Tibial artery (tissue), 4 donors: Measurements from ENCODE around the gene ETFRF1.

Experiments used
- DNase-seq, 2 donors: peaks; one replicate each; pipeline ENCODE4 v3.0.0-alpha.2; 2019
- H3K27ac ChIP-seq, 2 donors: fragments of 200-600 bp; sonication (generic) in 1 of 2; 1 replicate in 1 of 2; 2 replicates in 1 of 2; pipeline ENCODE4 v1.5.1; 2018 to 2019; ENCODE audit warnings: mild to moderate bottlenecking in 1 of 2
- H3K27me3 ChIP-seq, 2 donors: fragments of 200-600 bp; sonication (generic) in 1 of 2; one replicate each; pipeline versions ENCODE4 v1.5.1 to v1.6.0; 2016 to 2019
- H3K36me3 ChIP-seq, 3 donors: fragments of 200-600 bp; sonication (generic) in 2 of 3; one replicate each; pipeline ENCODE4 v1.5.1; 2016 to 2019; ENCODE audit warnings: mild to moderate bottlenecking in 2 of 3
- H3K4me1 ChIP-seq, 4 donors: fragments of 200-600 bp; sonication (generic) in 2 of 4; 1 replicate in 3 of 4; 2 replicates in 1 of 4; pipeline ENCODE4 v1.5.1; 2016 to 2019
- H3K4me3 ChIP-seq, 2 donors: fragments of 200-600 bp; sonication (generic) in 1 of 2; 1 replicate in 1 of 2; 2 replicates in 1 of 2; pipeline ENCODE4 v1.5.1; 2018 to 2019; ENCODE audit warnings: mild to moderate bottlenecking in 2 of 2
- H3K9me3 ChIP-seq, 3 donors: fragments of 200-600 bp; sonication (generic) in 1 of 3; one replicate each; pipeline ENCODE4 v1.5.1; 2016 to 2019
- CTCF ChIP-seq, 2 experiments: fragments of 200-600 bp in 1 of 2; fragments of 450-650 bp in 1 of 2; IDR thresholded peaks; one replicate each; pipeline ENCODE4 v1.5.1; 2017 to 2019; ENCODE audit warnings: antibody characterized with exemption in 2 of 2, mild to moderate bottlenecking in 1 of 2, moderate library complexity in 1 of 2
- intact Hi-C: fragments of 100-400 bp; cut with DNase I; formaldehyde crosslinking; loops from one replicate; pipeline ENCODE4 v1.15.0; 2023; ENCODE audit warnings: low total_unique reads

Gene ETFRF1

GRCh38 chr12:25156061-25156460, 39.0 kb upstream of the ETFRF1 start:
- no peak for TF ChIP-seq CTCF (IDR thresholded peaks at IDR 0.05)
- Histone ChIP-seq H3K4me3 (no peak overlapping the region), H3K9me3 (no peaks in the 10 kb centered on the region), H3K27me3 (no peaks in the 10 kb centered on the region), H3K4me1 (peaks cover 0 to 11% (median 2%) of the 10 kb centered on the region in 4 donors), H3K36me3 (no peaks in the 10 kb centered on the region), H3K27ac (no peak overlapping the region)
- DNase-seq, result no peak
- intact Hi-C loops, result no loop called here

GRCh38 chr12:25162866-25163265, 32.2 kb upstream of the ETFRF1 start:
- Histone ChIP-seq H3K4me3 (no peak overlapping the region), H3K4me1 (no peaks in the 10 kb centered on the region), H3K27ac (no peak overlapping the region), H3K9me3 (no peaks in the 10 kb centered on the region), H3K27me3 (no peaks in the 10 kb centered on the region), H3K36me3 (no peaks in the 10 kb centered on the region)
- intact Hi-C loops, result no loop called here
- DNase-seq, result no peak
- no peak for TF ChIP-seq CTCF (IDR thresholded peaks at IDR 0.05)

- no peak for TF ChIP-seq CTCF (IDR thresholded peaks at IDR 0.05)
- no peaks in the 10 kb centered on the region for H3K36me3 ChIP-seq
- H3K4me3 ChIP-seq, result no peak overlapping the region
- H3K4me1 ChIP-seq, result no peaks in the 10 kb centered on the region
- no peaks in the 10 kb centered on the region for H3K9me3 ChIP-seq
- DNase-seq, result no peak
- intact Hi-C loops, result no loop called here
- H3K27ac ChIP-seq, result no peak overlapping the region
- H3K27me3 ChIP-seq, result no peaks in the 10 kb centered on the region
Observed at GRCh38 chr12:25182765-25183164, 12.3 kb upstream of the ETFRF1 start.

GRCh38 chr12:25184132-25184531, 10.9 kb upstream of the ETFRF1 start:
- intact Hi-C loops, result no loop called here
- Histone ChIP-seq H3K27ac (no peak overlapping the region), H3K9me3 (no peaks in the 10 kb centered on the region), H3K36me3 (no peaks in the 10 kb centered on the region), H3K4me1 (no peaks in the 10 kb centered on the region), H3K27me3 (no peaks in the 10 kb centered on the region), H3K4me3 (no peak overlapping the region)
- no peak for DNase-seq
- no peak for TF ChIP-seq CTCF (IDR thresholded peaks at IDR 0.05)

- Histone ChIP-seq H3K4me1 (no peaks in the 10 kb centered on the region), H3K4me3 (no peak overlapping the region), H3K27me3 (no peaks in the 10 kb centered on the region), H3K9me3 (no peaks in the 10 kb centered on the region), H3K36me3 (no peaks in the 10 kb centered on the region), H3K27ac (no peak overlapping the region)
- DNase-seq, result no peak
- no peak for TF ChIP-seq CTCF (IDR thresholded peaks at IDR 0.05)
- intact Hi-C loops, result no loop called here
Observed at GRCh38 chr12:25186038-25186787, 8.8 kb upstream of the ETFRF1 start.
